ENCODE measurements around the gene DDI2. TPM values are rescaled to one million over a fixed set of nuclear protein-coding genes. Genes with fewer than 3 reads are reported as not detected.

The DDI2 gene
- polyA plus RNA-seq, 1 donor from 2014 or later = 3.8 TPM

- no peaks in the 10 kb centered on the region for H3K9me3 ChIP-seq (ENCODE audit: low read length)
- H3F3A ChIP-seq (ENCODE audit: insufficient read depth, low read length, poor library complexity, severe bottlenecking) = no peaks in the 10 kb centered on the region
- no peaks in the 10 kb centered on the region for H3K79me2 ChIP-seq (replicated peaks; ENCODE audit: insufficient read depth, low read length)
- no peak overlapping the region for H3K4me2 ChIP-seq (ENCODE audit: low read length)
- H4K20me1 ChIP-seq (ENCODE audit: insufficient read depth) = no peaks in the 10 kb centered on the region
- H3K36me3 ChIP-seq (ENCODE audit: insufficient read depth, low read length) = no peaks in the 10 kb centered on the region
- no peaks in the 10 kb centered on the region for H3K27me3 ChIP-seq (ENCODE audit: insufficient read depth, low read depth, low read length)
- H2AFZ ChIP-seq (ENCODE audit: low read depth, low read length) = no peak overlapping the region
- H3K9ac ChIP-seq (ENCODE audit: low read length) = no peak overlapping the region
- no peaks in the 10 kb centered on the region for H3K9me2 ChIP-seq (ENCODE audit: insufficient read depth, low read length)
- no peak overlapping the region for H3K27ac ChIP-seq (ENCODE audit: low read length)
- no peak overlapping the region for H3K4me3 ChIP-seq (ENCODE audit: low read length)
- TF ChIP-seq POLR2AphosphoS5 (IDR thresholded peaks at IDR 0.05) (no peak), EZH2 (IDR thresholded peaks at IDR 0.05; ENCODE audit: borderline replicate concordance, insufficient read depth, low read length, poor library complexity, severe bottlenecking) (no peak), REST (IDR thresholded peaks at IDR 0.05; ENCODE audit: borderline replicate concordance) (no peak), EP300 (conservative IDR thresholded peaks at IDR 0.05; ENCODE audit: poor library complexity, severe bottlenecking) (no peak), SMC3 (conservative IDR thresholded peaks at IDR 0.05; ENCODE audit: poor library complexity) (no peak), RAD21 (conservative IDR thresholded peaks at IDR 0.05) (no peak), CTCF (IDR thresholded peaks at IDR 0.05; ENCODE audit: poor library complexity, severe bottlenecking) (no peak), MXI1 (conservative IDR thresholded peaks at IDR 0.05; ENCODE audit: poor library complexity, severe bottlenecking) (no peak), TAF1 (IDR thresholded peaks at IDR 0.05; ENCODE audit: low read depth) (no peak)
Measured at GRCh38 chr1:15714406-15715136, 97.3 kb downstream of the DDI2 start.

- Histone ChIP-seq H3K27me3 (ENCODE audit: insufficient read depth, low read depth, low read length) (no peaks in the 10 kb centered on the region), H3K4me3 (ENCODE audit: low read length) (no peak overlapping the region), H2AFZ (ENCODE audit: low read depth, low read length) (no peak overlapping the region), H3K9me3 (ENCODE audit: low read length) (no peaks in the 10 kb centered on the region), H3K79me2 (replicated peaks; ENCODE audit: insufficient read depth, low read length) (no peaks in the 10 kb centered on the region), H3K27ac (ENCODE audit: low read length) (no peak overlapping the region), H3K9me2 (ENCODE audit: insufficient read depth, low read length) (no peaks in the 10 kb centered on the region), H4K20me1 (ENCODE audit: insufficient read depth) (no peaks in the 10 kb centered on the region), H3K36me3 (ENCODE audit: insufficient read depth, low read length) (no peaks in the 10 kb centered on the region), H3F3A (ENCODE audit: insufficient read depth, low read length, poor library complexity, severe bottlenecking) (no peaks in the 10 kb centered on the region), H3K4me2 (ENCODE audit: low read length) (no peak overlapping the region), H3K9ac (ENCODE audit: low read length) (no peak overlapping the region)
- TF ChIP-seq CTCF (IDR thresholded peaks at IDR 0.05; ENCODE audit: poor library complexity, severe bottlenecking) (no peak), EZH2 (IDR thresholded peaks at IDR 0.05; ENCODE audit: borderline replicate concordance, insufficient read depth, low read length, poor library complexity, severe bottlenecking) (no peak), SMC3 (conservative IDR thresholded peaks at IDR 0.05; ENCODE audit: poor library complexity) (no peak), POLR2AphosphoS5 (IDR thresholded peaks at IDR 0.05) (no peak), MXI1 (conservative IDR thresholded peaks at IDR 0.05; ENCODE audit: poor library complexity, severe bottlenecking) (no peak), RAD21 (conservative IDR thresholded peaks at IDR 0.05) (no peak), REST (IDR thresholded peaks at IDR 0.05; ENCODE audit: borderline replicate concordance) (no peak)
Measured at GRCh38 chr1:15717418-15718125, 100.3 kb downstream of the DDI2 start.

All from neural cell (in vitro differentiated cells).